8988T (cell line): ENCODE data around the gene EAF1.
"Not testable (repeated sequence)": the region's sequence is repeated elsewhere in the genome, so short reads cannot be mapped to it uniquely, and the experiment has no call there.

ENCODE experiments used
- DNase-seq: peaks from one replicate; pipeline ENCODE4 v3.0.0; 2011

Gene EAF1

DNA sequence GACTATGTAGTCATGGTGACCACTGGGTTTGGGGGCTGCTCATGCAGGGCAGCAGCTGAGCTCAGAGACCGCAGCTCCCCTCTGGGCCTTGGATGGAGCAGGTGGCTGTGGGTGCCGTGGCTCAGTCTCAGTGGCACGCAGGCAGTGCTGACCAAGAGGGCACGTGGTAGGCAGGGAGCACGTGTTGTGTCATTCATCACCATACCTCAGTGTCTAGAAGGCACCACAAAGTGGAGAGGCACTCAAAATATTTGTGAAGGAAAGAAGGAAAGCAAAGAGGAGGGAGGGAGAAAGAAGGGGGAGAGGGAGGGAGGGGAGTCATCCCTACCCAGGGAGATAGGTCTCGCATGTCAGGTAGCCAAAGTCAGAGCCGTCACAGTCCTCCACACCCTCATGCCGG is 26.1 kb downstream of the EAF1 start:
- no peak for DNase-seq

DNA sequence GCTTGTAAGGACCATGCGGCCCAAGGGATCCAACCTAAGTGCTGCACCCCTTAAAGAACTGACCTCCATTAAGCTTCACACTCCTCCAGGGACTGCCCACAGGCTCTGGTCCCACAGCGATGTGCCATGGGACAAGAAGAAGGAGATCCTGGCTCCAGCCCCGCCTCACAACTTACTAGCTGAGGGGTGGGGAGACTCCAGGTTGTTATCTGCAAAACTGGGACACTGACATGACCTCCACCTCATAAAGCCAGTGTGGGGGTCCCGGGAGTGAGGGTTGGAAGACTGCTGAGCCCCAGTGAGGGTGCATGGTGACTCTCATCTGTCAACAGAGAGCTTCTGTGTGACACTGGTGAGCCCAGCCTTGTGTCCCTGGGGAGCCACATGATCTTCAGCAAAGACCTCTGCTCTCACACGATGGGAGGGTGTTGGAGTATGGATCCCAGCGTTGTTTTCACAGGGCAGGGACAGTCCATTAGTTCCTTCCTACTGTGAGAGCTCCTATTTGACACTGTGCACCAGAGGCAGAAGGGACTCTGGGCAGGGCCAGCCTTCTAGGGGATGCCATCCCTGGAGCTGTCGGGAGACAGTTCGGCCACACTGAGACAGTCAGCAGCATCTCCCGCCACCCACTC is 26.7 kb downstream of the EAF1 start:
- DNase-seq = no peak

DNA sequence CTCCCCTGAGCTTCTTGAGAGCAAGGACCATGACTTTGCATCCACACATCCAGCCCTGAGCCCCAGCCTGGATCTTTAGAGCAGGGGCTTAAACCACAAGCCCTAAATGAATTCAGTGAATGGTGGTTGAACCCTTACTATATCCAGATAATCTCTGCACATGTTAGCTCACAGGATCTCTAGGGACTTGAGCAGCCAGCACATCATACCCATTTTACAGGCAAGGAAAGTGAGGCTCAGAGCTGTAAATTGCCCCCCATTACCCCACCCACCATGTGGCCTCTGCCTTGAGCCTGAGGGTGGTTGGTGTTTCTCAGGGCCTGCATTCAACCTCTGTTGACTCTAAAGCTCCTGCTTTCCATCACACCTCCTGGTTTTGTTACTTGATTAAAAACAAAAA is 27.6 kb downstream of the EAF1 start:
- no peak for DNase-seq

DNA sequence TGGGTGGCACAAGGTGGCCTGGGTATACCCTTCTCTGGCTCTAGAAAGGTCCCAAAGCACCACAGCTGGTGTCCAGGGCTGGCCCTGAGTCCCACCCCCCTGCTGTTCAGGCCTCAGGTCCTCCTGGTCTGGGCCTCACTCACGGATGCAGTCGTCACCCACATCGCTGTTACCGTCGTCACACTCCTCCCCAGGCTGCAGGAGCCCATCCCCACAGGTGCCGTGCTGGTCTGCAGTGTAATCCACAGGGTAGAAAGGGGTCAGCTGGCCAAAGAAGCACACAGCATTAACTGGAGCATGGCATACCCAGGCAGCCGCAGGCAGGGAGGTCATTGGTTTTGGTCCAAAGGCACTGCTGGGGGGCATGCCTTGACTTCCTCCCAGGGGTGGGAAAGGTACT is 28.4 kb downstream of the EAF1 start:
- no peak for DNase-seq

DNA sequence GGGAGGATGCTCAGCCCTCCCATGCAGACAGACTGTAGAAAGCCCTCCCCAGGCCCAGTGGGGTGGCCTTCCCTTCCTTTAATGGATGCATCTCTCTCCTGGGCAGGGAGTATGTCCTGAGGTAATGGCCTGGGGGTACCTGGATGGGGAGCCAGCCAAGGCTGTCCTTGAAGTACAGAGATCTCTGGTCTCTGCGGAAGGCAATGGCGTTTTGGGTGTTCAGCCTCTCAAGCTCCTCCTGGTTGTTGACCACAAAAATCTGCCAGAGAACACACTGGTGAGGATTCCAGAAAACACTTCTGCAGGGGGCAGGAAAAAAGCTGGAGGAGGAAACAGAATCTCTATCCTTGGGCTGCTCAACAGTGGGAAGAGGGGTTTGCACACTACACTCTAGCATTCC is 28.9 kb downstream of the EAF1 start:
- DNase-seq = no peak

DNA sequence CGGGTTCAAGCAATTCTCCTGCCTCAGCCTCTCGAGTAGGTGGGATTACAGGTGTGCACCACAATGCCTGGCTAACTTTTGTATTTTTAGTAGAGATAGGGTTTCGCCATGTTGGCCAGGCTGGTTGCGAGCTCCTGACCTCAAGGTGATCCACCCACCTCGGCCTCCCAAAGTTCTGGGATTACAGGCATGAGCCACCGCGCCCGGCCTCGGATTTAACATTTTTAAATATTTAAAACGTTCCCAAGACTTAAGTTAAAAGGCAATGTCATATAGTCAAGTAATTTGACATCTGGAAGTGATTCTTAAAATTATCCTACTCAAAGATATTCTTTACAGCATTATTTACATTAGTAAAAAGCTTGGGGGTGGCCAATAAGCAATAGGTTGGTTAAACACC is 29.5 kb downstream of the EAF1 start:
- not testable (repeated sequence) for DNase-seq

DNA sequence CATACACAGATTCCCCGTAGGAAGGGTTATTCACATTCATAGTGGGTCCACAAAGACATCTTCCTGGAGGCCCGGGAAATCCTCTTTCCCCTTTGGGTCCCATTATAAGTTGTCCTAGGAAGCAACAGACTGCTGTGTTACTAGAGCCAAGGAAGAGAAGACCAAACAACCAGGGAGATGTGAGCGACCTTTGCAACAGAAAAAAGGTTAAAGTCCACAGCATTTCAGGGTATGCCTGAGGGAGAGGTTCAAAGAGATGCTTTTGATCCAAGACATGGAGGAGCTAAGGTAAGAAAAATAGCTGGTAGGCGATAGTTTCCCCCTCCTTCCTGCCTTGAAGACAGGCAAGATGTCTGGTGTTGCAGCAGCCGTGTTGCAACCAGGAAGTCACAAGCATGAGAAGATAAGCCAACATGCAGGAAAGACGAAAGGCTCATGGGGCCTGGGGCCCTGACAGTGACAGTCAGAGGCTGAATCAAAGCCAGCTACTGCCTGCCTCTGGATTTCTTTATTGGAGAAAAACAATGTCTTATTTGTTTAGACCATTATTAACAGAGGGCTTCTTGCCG is 30.9 kb downstream of the EAF1 start:
- DNase-seq = no peak

DNA sequence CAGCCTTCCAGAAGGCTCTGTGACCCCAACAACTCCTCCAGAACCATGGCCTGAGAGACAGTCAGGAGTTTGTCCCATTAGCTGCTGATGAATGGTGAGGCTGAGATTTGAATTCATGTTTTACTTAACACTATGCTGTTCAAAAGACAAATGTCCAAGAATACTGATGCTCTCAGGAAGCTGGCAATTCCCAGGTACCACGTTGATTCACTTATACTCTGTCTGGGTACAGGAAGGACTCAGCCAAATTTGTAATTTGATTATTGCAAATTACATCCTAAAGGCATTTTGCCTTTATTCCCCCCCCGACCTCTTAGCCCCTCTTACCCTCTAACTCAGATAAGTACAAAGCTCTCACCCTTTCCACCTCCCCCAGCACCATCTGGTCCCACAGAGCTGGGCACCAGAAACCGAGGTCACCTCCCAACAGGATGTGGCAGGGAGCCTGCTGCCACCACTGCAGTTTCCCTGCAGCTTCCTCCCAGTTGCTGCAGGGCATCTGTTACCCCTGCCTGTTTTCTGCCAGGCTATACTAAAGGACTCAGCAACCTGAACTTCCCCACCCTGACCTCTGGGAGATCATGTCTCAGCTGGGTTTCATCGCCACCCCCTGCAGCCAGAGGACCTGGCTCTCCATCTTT is 33.6 kb downstream of the EAF1 start:
- no peak for DNase-seq

DNA sequence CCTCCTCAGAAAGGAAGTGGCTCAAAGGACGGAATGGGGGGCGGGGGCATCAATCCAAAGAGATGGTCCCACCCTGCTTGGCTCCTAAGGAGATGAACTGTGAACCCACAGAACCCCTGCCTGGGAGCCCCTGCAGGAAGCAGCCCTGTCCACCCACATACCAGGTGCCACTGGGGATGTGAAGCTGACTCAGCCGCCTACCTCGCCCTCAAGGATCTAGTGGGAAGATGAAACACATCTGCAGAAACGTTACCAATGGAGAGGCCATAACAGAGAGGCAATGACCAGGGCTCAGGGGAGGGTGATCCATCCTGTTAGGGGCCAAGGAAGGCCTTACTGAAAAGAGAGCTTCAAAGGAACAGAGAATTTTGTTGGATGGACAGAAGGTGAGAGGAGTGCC is 35.1 kb downstream of the EAF1 start:
- DNase-seq = no peak

DNA sequence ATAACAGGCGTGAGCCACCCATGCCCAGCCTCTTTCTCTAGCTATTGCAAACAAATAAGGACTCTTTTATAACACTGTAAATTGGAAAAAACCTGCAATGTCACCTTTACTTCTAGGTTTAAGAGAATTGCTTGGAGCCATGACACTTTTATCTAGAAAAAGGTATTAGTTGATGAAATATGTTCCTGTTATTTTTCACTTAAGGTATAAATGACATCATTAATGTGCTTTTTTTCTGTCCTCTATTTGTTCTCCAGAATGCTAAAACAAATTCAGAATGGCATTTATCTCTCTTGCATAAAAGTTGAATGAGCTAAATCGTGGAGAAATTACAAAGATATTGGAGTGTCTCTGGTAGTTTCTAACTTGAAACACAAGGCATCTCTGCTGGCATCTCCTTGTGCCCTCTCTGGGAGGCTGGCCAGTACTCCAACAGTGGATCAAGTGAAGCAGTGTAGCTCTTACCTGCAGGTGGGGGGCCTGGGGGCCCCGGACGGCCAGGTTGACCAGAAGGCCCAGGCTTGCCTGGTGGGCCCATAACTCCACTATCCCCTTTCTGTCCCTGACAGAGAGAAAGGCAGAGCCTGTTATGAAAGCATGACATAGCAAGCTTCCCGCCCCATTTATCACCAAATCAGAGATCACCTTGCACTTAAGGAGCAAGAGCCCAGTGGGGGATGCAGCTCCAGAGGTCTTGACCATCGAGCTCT is 38.6 kb downstream of the EAF1 start:
- no peak for DNase-seq

DNA sequence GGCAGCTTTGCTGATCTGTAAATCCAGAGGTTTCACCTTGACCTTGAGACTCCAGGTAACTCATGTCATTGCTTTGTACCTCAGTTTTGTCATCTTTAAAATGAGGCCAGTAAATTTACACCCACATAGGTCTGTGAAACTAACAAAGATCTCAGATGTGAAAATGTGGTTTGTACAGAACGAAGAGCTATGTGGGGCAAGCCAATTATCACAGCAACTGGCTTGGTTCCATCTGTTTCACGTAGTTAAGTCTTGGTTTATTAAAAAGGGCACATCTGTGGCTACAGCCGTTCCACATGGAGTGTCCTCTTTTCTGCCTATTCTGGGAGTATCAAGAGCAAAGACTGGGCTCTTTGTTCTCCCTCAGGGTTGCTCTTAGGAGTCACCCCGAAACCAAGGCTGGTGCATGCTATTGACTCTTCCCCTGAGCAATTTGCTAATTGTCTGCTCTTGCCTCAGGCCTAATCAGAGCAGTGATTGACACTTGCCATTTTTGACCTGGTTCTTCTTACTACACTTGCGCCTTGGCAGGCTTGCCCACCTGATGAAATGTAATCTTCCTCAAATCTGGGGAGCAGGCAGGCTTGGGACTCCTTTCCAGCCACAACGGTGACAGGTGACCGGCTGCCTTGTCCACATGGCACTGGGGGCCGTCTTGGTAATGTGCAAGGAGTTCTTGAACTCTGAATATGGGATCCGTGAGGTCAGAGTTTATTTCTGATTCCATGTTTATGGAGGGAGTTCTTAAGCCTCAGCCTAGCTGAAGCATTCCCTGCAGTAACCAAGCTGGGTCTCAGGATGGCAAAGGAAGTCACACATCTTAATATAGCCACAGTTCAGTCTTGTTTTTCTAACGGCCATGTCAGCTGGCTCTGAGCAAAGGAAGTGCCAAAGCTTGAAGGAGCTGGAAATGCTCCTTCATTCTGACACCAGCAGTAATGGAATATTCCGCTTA is 40.1 kb downstream of the EAF1 start:
- DNase-seq = no peak

DNA sequence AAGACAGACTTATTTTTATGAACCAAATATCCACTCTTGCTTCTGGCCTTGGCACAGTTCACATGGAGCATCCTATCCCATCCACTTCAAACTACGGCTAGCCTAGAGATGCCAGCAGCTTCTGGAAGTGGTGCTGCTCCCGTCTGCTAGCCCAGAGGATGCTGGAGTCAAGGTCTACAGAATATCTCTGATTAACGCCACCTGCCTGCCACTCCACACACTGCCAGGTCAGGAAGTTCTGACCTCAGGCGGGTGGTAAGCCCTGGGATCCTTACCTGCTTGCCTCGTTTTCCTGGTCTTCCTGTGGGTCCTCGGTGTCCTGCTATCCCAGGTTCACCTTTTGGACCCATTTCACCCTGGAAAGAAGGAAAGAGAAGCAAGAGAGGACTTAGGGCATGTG is 42.9 kb downstream of the EAF1 start:
- DNase-seq = peak; percentile 43

DNA sequence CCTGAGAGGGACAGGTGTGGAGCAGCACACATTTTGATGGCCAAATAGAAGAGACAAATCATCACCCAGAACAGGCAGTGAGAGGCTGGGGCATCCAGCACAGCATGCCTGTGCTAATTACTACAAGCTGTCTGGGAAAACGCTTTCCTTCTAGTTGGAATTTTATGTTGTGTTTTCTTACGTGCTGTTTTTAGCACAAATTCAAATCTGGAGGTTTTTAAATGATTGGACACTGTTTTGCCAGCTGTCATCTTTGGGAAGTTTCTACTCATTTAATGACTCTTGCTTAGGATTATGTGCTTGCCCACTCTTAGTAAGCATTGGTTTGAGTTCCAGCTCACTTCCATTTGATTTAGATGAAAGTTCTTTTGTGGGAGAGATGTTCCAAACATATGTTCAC is 43.5 kb downstream of the EAF1 start:
- no peak for DNase-seq

DNA sequence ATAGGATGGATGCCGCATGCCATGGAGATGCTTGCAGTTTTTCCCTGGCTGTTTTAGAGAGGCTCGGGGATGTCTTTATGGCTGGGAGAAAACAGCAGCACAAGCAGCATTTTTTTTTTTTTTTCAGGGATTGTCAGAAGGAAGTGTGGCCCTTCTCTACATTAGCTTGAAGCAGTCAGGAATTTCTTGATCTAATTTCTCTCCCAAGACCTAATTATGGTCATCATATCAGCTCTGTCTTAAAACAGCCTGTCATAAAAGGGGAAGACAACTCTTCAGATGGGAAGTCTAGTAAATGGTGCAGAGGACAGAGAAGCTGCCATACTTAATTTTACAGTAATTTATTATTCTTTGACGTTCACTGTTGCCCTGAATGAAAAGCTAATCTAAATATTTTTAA is 44.5 kb downstream of the EAF1 start:
- DNase-seq = no peak

DNA sequence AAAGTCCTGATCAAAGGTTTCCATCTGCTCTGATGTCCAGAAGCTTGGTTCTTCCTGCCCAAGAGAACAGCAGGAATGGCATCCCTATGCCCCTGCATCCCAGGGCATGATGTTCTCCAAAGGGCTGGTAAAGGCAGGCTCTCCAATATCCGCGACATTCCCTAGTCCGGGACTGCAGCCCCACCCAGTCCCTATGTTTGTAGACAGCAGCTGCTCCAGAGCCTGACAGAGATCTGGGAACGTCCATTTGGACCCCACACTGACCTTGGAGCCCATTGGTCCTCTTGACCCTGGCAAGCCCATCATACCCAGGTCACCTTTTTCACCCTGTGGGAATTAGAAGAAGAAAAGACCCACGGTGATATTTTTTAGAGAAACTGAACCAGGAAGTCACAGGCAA is 47.8 kb downstream of the EAF1 start:
- DNase-seq = no peak

DNA sequence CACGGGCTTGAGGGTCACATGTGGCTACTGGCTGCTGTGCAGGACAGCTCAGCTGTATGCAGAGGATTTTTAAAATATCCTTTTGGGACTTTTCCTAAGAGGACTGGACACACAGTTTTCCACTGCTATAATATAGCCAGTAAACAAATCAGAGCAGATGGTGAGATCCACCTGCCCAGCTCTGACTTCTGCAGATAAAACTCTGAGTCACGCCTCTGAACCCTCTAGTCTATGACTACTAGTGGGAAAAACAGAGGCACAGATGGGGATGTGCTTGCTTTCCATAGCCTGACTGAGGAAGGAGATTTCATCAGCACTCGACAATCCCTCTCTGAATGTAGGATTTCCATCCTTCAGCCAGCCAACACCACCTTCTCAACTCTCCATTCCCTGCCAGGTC is 49.0 kb downstream of the EAF1 start:
- no peak for DNase-seq

DNA sequence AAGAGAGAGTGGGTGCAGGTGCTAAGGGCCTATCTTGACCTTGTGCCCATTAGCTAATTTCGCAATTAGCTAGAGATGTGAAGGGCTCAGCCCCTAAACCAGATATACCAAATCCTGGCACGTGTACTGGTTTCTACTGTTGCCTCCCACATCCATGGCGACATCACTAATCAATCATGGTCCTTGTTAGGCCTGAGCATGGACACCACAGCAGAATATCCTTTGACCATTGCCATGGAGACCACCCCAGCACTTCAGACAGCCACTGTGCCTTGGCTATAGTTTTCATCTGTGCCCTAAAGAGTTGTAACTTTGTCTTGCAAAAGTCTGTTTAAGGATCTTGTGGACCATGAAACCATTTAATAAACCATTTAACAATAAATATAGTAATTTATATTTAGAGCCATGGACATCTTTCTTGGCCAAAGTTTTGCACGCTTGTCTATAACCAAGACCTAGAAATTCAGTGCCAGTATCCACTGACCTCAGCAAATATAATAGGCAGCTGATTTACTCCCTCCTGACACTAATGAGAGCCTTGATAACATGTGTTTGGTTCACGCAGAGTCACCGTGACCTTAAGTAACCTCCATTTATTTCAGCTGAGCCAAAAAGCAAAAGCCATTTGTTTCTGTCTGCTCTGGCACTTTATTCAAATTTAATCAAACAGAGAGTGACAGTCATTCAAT is 50.7 kb downstream of the EAF1 start:
- no peak for DNase-seq

DNA sequence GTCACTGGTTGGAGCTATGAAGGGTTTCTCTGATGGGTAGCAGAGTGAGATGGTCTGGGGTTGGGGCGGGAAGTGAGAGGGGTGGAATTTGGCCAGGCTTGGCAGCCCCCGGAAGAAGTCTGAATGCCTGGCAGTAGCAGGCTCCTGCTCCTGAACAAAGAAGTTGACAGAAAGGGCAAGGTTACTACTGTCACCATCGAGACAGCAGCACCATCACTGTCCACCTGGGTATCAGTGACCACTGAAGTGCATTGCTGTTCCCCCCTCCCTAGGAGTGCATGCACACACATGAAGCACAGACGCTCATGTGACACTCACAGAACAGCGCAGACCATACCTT is 51.2 kb downstream of the EAF1 start:
- no peak for DNase-seq

DNA sequence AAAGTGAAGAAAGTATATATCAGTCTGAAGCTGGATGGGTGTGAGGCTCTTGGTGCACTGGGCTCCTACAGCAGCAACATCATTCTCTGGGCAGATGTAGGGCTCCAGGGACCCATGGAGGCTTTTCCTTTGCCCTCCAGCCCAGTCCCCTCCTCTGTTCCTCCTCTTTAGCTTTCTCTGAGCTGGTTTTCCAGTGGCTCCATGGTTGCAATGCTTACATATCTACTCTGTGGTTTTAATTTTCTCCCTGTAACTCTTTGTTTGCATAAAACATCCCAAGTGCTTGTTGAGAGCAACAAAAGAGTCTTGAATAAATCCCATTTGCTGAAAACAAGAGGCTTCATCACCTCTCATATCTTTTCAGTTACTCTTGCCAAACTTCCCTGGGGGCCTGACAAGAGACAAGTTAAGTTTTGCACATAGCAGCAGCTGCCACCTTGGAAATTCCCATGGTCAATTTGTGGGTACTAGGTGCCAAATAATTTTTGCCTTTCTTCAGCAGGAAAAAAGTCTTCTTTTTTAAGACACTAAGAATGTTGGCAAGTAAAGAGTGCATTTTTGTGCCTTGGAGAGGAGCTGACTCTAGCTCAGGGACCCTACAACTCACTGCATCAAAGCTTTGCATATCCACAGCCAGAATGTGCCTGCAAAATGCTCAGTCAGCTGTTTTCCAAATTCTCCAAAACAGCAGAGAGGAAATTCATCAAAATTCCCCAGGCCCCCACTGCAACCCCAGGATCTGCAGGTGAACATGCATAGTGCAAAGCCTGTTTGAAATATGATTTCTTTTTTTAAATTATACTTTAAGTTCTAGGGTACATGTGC is 52.2 kb downstream of the EAF1 start:
- no peak for DNase-seq

DNA sequence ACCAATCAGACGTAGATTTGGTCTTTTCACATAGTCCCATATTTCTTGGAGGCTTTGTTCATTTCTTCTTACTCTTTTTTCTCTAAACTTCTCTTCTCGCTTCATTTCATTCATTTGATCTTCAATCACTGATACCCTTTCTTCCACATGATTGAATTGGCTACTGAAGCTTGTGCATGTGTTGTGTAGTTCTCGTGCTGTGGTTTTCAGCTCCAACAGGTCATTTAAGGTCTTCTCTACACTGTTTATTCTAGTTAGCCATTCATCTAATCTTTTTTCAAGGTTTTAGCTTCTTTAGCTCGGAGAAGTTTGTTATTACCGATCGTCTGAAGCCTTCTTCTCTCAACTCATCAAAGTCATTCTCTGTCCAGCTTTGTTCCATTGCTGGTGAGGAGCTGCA is 57.2 kb downstream of the EAF1 start:
- not testable (repeated sequence) for DNase-seq

DNA sequence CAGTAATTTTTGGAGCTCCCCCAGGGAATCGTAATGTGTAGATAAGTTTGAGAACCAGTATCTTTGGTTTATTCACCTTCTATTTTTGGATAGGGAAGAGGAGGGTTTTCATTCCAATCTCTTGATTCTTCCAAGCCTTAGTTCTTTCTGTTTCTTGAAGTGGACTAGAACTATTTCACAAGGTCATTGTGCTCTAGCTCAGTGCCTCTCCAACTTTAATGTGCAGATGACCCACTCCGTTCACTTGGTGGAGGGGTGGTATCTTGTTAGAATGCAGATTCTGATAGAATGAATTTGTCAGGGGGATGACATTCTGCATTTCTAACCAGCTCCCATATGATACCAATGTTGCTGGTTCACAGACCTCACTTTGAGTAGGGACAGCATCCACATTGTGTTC is 58.6 kb downstream of the EAF1 start:
- DNase-seq = no peak

DNA sequence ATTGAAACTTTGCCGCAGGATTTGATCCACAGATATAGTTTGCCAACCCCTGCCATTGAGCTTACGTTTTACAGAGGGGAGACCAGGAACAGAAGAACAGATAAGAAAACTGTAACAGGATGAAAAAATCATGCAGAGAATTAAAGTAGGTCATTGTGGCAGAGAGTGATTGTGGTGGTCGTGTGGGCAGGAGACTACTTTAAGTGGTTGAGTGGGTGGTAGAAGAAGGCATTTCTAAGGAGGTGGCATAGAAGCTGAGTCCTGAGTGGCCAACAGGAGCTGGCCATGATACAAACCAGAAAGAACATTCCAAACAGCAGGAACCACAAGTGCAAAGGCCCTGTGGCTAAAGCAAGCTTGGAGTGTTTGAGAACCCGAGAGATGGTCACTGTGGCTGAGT is 59.6 kb downstream of the EAF1 start:
- DNase-seq = no peak
